SKM-1 (cell line): ENCODE results near the gene RYR2.
"Not testable (repeated sequence)": the region's sequence is repeated elsewhere in the genome, so short reads cannot be mapped to it uniquely, and the experiment has no call there.

Source experiments
- DNase-seq: peaks from one replicate; lab custom pipeline; 2025; ENCODE audit not compliant: unreplicated experiment; lab: John Stamatoyannopoulos, UW

RYR2 gene

GRCh38 chr1:237139732-237140131 lies 97.7 kb downstream of the RYR2 start:
- no peak for DNase-seq

- DNase-seq: no peak
Measured at GRCh38 chr1:237140986-237141385, 99.0 kb downstream of the RYR2 start.

DNA sequence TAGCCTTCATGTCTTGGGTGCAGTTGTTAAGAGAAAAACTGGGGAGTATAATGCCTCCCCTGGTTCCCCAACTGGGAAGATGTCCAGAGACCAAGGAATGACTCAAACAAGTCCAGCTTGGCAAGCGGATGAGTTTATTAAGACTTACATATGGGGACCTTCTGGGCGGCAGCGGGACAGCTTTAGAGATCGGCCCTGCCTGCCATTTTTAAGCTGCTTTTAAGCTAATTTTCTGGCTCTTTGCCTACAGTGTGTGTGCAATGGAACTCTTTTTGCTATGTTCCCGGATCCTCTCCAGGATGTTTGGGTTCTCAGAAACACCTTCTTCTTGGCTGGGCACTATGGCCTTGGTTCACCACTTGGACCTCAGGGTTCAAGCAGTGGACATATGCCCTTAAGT lies 99.5 kb downstream of the RYR2 start:
- DNase-seq: no peak

DNA sequence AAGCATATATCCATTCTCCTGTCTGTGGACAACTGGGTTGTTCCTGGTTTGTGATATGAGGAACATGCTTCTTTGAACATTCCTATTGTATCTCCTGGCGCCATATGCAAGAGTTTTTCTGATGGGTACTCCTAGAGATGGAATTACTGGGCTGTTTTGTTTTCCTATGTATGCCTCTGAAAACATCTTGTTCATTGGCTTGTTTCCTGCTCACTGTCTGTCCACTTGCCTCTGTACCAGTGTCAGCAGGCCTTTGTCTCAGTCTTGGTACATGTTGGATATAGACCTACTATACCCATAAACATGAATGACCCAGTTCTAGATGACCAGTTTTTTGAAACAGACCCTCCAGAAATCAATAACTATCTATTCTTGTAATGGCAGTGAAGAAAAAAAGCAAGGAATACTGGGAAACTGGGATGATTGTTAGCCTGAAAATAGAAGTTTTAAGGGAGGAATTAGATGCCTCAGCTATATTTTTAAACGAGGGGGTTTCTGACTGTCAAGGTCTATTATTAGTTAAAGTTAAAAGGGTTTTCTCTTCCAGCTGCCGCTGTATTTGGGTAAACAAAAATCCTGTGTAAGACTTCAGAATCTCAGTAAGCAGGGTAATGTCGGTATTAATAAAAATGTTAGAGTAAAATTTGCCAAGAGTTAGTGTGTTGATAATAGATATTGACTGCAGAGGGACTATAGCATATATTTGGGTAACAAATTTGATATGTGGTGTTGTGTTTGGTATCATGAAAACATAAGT lies 103.6 kb downstream of the RYR2 start:
- no peak for DNase-seq

DNA sequence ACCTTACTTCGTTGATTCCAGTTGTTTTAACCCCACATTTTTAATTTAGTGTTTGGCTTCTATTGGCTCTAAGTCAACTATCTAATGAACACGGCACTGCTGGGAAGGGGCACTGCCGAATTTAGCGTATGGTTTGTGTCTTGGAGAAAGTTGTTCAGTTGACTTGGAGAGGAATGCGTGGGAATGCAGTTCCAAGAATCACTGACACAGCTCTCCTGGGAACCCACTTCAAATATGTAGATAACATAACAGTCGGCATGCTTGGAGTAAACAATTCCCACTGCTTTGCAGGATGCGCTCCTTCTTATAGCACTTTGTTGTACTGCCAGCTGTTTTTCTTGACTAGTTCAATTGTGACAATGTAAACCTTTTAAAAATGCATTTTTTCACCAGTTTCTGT lies 104.3 kb downstream of the RYR2 start:
- no peak for DNase-seq

DNA sequence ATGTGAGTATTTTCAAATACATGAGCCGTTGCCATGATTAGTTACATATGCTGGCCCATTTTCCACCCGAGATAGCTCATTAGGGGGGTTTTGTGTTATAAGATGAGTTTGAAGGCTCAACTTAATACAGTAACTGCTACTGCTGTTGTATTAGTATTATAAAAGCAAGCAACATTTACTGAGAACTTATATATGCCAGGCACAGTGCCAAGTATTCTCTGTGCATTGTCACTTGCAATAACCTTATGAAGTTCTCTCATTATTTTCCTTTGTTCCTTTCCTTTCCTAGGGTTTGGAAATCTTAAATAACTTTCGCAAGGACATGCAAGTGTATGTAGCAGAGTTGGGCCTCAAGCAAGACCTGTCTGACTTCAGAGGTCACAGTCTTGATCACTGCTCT lies 107.9 kb downstream of the RYR2 start:
- DNase-seq: no peak

DNA sequence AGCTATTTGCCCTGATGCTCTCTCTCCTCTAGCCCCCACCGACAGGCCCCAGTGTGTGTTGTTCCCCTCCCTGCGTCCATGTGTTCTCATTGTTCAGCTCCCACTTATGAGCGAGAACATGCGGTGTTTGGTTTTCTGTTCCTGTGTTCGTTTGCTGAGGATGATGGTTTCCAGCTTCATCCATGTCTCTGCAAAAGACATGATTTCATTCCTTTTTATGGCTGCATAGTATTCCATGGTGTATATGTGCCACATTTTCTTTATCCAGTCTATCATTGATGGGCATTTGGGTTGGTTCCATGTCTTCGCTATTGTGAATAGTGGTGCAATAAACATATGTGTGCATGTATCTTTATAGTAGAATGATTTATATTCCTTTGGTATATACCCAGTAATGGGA lies 110.0 kb downstream of the RYR2 start:
- DNase-seq: not testable (repeated sequence)

GRCh38 chr1:237152506-237153335 lies 110.7 kb downstream of the RYR2 start:
- no peak for DNase-seq

DNA sequence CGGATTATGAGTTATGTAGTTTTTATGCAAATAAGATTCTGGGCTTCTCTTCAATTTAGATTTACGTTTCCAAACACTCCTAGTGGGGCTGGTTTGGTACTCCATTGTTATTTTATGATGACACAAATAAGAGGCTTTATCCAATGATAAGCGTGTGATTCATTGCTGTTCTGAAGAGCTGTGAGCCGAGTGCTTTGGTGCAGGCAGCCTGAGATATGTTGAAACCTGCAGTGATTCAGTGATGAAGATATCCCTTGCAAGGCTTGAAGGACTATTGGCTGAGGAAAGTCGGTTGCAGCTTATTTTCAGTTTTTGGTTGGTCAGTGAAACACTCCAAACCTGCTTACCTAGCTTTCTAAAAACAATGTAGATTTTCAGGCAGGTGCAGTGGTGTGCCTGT lies 112.2 kb downstream of the RYR2 start:
- DNase-seq: no peak

GRCh38 chr1:237164406-237165352 lies 122.7 kb downstream of the RYR2 start:
- no peak for DNase-seq

- no peak for DNase-seq
Measured at GRCh38 chr1:237166086-237166485, 124.1 kb downstream of the RYR2 start.

GRCh38 chr1:237166593-237167101 lies 124.7 kb downstream of the RYR2 start:
- no peak for DNase-seq

DNA sequence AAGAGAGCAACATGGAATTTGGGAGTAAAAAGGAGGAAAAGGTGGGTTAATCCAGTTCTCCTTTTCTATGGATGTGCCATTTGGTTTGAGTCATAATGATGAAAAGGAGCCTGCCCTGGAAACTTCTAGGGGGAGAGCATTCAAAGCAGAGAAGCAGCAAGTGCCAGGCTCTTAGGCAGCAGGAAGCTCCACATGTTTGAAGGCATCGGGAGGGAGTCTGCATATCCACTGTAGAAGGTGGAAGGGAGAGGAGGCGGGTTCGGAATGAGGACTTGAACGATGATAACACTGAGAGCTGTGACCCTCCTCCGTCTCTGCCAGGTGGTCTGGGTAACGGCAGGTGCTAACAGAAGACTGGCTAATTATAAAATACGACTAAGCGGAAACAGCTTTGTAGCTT lies 128.2 kb downstream of the RYR2 start:
- DNase-seq: no peak

- no peak for DNase-seq
Measured at GRCh38 chr1:237171454-237172117, 129.6 kb downstream of the RYR2 start.

DNA sequence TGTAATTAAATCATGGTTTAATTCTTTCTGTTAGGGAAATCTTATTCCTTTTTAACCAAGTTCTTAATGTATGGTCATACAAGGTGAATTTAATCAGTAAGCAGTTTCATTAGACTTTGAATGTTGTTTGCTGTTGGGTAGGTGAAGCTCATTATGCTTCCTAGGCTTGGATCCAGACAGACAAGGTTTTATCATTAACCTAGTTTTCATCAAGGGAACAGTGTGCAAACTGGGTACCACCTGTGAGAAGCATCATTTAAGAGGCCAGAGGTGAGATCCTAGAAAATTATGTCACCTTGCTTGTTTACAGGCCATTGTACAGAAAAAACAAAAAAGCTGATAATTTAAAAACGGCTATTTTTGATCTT lies 130.1 kb downstream of the RYR2 start:
- no peak for DNase-seq

DNA sequence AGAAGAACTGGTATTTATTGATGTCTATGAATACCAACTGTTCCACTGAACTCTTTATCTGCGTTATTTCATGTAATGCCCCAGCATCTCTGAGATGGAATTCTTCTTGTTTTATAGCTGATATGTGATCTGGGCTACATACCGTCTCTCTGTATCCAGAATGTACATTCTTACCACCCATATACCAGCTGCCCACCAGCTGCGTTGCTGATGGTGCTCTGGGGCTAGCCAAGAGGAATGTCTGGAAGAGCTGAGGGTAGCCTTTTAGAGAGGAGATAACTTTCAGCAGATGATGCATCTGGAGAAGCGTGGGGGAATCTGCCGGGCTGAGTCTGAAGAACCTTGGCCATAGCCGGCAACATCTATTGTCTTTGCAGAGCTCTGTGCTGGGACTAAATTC lies 137.5 kb downstream of the RYR2 start:
- DNase-seq: no peak

DNA sequence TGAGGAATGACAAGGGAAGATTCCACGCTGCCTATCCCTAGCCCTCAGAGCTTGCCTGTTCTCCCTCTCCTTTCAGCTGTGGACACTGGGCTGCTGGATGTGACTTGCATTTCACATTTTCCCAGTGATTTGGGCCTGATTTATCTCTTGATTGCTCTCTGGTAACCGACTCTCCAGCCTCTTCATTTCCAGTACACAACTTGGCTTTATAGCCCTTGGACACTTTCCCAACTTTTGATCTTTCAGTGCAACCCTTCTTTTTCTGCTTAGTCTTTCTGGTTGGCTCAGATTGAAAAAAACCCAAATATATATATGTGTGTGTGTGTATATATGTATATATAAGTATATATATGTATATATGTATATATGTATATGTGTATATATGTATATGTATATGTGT lies 138.3 kb downstream of the RYR2 start:
- DNase-seq: no peak

DNA sequence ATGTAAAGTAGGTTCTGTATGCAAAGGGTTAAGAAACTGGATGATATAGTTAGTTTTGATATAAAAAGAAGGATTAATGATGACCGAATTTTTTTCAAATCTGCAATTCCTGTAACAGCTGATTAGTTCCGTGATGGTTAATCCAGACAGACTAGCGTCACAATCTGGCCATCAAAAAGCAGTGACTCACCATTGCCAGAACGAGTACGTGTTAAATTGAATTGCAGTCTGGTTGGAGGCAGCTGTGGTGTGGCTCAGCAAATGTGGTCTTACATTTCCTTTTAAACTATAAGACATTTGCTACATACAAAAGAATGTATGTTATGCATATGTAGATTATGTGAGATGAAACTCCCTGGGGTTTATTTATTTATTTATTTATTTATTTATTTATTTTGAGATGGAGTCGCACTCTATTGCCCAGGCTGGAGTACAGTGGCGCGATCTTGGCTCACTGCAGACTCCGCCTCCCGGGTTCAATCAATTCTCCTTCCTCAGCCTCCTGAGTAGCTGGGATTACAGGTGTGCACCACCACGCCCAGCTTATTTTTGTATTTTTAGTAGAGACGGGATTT lies 139.8 kb downstream of the RYR2 start:
- DNase-seq: no peak

DNA sequence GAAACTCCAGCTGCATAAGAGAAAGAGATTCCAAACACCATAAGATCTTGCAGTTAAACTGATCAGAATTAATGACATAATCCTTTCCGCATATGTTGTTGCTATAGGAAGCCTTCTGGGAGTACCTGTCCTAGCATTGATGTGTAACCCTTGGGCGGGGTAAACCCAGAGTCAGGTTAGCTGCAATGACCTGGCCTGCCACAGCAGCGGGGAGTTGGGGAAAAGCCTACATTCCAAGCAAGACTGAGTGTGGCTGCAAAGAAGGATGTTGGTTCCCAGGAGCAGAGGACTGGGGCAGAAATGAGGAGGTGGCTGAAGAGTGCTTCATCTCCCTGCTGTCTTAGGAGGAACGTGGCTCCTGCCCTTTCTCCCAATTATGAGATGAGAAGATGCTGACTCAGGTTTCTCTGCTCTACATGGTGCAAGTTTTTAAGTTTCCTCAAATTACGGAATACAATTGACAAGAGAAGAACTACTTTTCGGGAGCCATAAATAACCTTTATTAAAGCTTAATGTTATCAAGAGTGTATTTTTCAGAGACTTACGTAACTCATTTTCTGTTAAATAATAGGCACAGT lies 142.1 kb downstream of the RYR2 start:
- no peak for DNase-seq

GRCh38 chr1:237186675-237187074 lies 144.7 kb downstream of the RYR2 start:
- DNase-seq: no peak
